Neuronal stem cell (in vitro differentiated cells): ENCODE results near the gene NRXN3.

ENCODE experiments used
- DNase-seq: peaks from one replicate; pipeline ENCODE4 v3.0.0-alpha.2; 2013; ENCODE audit warnings: low spot score
- H2AFZ ChIP-seq: one replicate; pipeline ENCODE4 v1.6.1; 2013; ENCODE audit warnings: mild to moderate bottlenecking, low read length, inconsistent platforms
- H2AK5ac ChIP-seq: 2 replicates; pipeline ENCODE4 v1.6.1; 2013; ENCODE audit warnings: low read depth, mild to moderate bottlenecking, inconsistent platforms, low read length, moderate library complexity, mixed read lengths
- H2BK120ac ChIP-seq: 2 replicates; pipeline ENCODE4 v1.6.1; 2013; ENCODE audit warnings: low read depth, mild to moderate bottlenecking, inconsistent platforms, low read length, moderate library complexity, mixed read lengths
- H2BK12ac ChIP-seq: one replicate; pipeline ENCODE4 v1.6.1; 2013; ENCODE audit warnings: low read length, inconsistent platforms
- H2BK15ac ChIP-seq: 2 replicates; pipeline ENCODE4 v1.6.1; 2013; ENCODE audit warnings: mild to moderate bottlenecking, low read length, inconsistent platforms, mixed read lengths
- H2BK5ac ChIP-seq: one replicate; pipeline ENCODE4 v1.6.1; 2013; ENCODE audit warnings: inconsistent platforms, mild to moderate bottlenecking, low read length, moderate library complexity
- H3K14ac ChIP-seq: one replicate; pipeline ENCODE4 v1.6.1; 2013; ENCODE audit warnings: low read length, inconsistent platforms
- H3K18ac ChIP-seq: 2 replicates; pipeline ENCODE4 v1.6.1; 2013; ENCODE audit warnings: low read length, inconsistent platforms
- H3K23ac ChIP-seq: 2 replicates; pipeline ENCODE4 v1.6.1; 2013; ENCODE audit warnings: low read depth, mild to moderate bottlenecking, mixed read lengths, low read length, inconsistent platforms; ENCODE audit not compliant: poor library complexity
- H3K27ac ChIP-seq: replicated peaks from 3 replicates; pipeline ENCODE4 v1.5.1; 2013; ENCODE audit warnings: low read length, inconsistent platforms
- H3K27me3 ChIP-seq, 3 experiments: 2 replicates each; pipeline ENCODE4 v1.6.1; 2013; ENCODE audit warnings: low read length in 3 of 3, mild to moderate bottlenecking in 2 of 3, inconsistent platforms in 1 of 3, low read depth in 1 of 3, mixed read lengths in 1 of 3, moderate library complexity in 1 of 3; ENCODE audit not compliant: control insufficient read depth in 3 of 3, insufficient read depth in 3 of 3
- H3K36me3 ChIP-seq, 2 donors: replicated peaks in 1 of 2; 2 replicates each; pipeline ENCODE4 v1.6.1; 2013; ENCODE audit warnings: low read length in 2 of 2; ENCODE audit not compliant: control insufficient read depth in 2 of 2, insufficient read depth in 2 of 2
- H3K4ac ChIP-seq: 2 replicates; pipeline ENCODE4 v1.6.1; 2013; ENCODE audit warnings: inconsistent platforms, mild to moderate bottlenecking, low read length, moderate library complexity
- H3K4me1 ChIP-seq, 2 donors: 1 replicate in 1 of 2; 2 replicates in 1 of 2; pipeline ENCODE4 v1.6.1; 2013; ENCODE audit warnings: low read length in 2 of 2, low read depth in 1 of 2; ENCODE audit not compliant: control insufficient read depth in 2 of 2, insufficient read depth in 1 of 2
- H3K4me2 ChIP-seq: one replicate; pipeline ENCODE4 v1.6.1; 2013; ENCODE audit warnings: mild to moderate bottlenecking, low read length, inconsistent platforms; ENCODE audit not compliant: insufficient read depth, poor library complexity, severe bottlenecking
- H3K4me3 ChIP-seq, 2 donors: 2 replicates each; pipeline ENCODE4 v1.5.1; 2013; ENCODE audit warnings: low read length in 2 of 2, mild to moderate bottlenecking in 2 of 2, inconsistent platforms in 1 of 2, moderate library complexity in 1 of 2
- H3K79me1 ChIP-seq: one replicate; pipeline ENCODE4 v1.6.1; 2013; ENCODE audit warnings: low read depth, mild to moderate bottlenecking, inconsistent platforms, low read length, moderate library complexity
- H3K9ac ChIP-seq: one replicate; pipeline ENCODE4 v1.6.1; 2013; ENCODE audit warnings: mild to moderate bottlenecking, low read depth, low read length, inconsistent platforms; ENCODE audit not compliant: poor library complexity
- H3K9me3 ChIP-seq, 2 donors: replicated peaks in 1 of 2; 2 replicates each; pipeline versions ENCODE3 to v1.6.1; 2013; ENCODE audit warnings: low read length in 2 of 2, mild to moderate bottlenecking in 2 of 2, inconsistent platforms in 1 of 2, low read depth in 1 of 2, mixed read lengths in 1 of 2, moderate library complexity in 1 of 2; ENCODE audit not compliant: control insufficient read depth in 2 of 2, insufficient read depth in 1 of 2
- H4K8ac ChIP-seq: one replicate; pipeline ENCODE4 v1.6.1; 2013; ENCODE audit warnings: low read depth, mild to moderate bottlenecking, inconsistent platforms, low read length, moderate library complexity
- H4K91ac ChIP-seq: one replicate; pipeline ENCODE4 v1.6.1; 2013; ENCODE audit warnings: low read length, low read depth, mild to moderate bottlenecking, inconsistent platforms; ENCODE audit not compliant: poor library complexity
- WGBS, 2 donors: extraction: QIAGEN DNeasy Blood & Tissue Kit; methylation state at CpG; one replicate each; pipeline ENCODE4 v1.1.7; 2013; ENCODE audit warnings: missing lambda C conversion rate in 2 of 2, mixed read lengths in 1 of 2; ENCODE audit not compliant: insufficient read length in 2 of 2, insufficient replicate concordance in 1 of 2; ENCODE audit errors: extremely low coverage in 2 of 2; 5-methylcytosine and 5-hydroxymethylcytosine counted together

Gene NRXN3

GRCh38 chr14:78978896-78979295 is 808.7 kb downstream of the NRXN3 start:
- Histone ChIP-seq H3K4me1 (no peaks in the 10 kb centered on the region), H3K27me3 (peaks cover 0 to 3% (median 0%) of the 10 kb centered on the region in 3 experiments), H2BK5ac (no peak overlapping the region), H3K9me3 (peaks cover 0 to 15% of the 10 kb centered on the region in 2 donors), H3K4me2 (no peak overlapping the region), H3K14ac (no peak overlapping the region), H3K27ac (no peak overlapping the region), H3K23ac (no peak overlapping the region), H2AFZ (no peak overlapping the region), H2AK5ac (no peak overlapping the region), H3K79me1 (no peaks in the 10 kb centered on the region), H3K4me3 (no peak overlapping the region), H3K36me3 (no peaks in the 10 kb centered on the region), H3K18ac (no peak overlapping the region), H4K8ac (no peak overlapping the region), H3K9ac (no peak overlapping the region), H3K4ac (no peak overlapping the region), H2BK15ac (no peak overlapping the region), H2BK120ac (no peak overlapping the region), H2BK12ac (no peak overlapping the region), H4K91ac (no peak overlapping the region)
- WGBS, 2 donors, result no CpG with 5 or more reads among the region's 2 CpGs
- no peak for DNase-seq

- H2BK120ac ChIP-seq, result no peak overlapping the region
Observed at GRCh38 chr14:78982551-78982950, 812.4 kb downstream of the NRXN3 start.

GRCh38 chr14:78983126-78983525 is 813.0 kb downstream of the NRXN3 start:
- WGBS, 2 donors, result no CpG with 5 or more reads among the region's 2 CpGs
- no peak overlapping the region for H3K4me3 ChIP-seq
- no peak overlapping the region for H3K4me2 ChIP-seq
- H3K27me3 ChIP-seq, result peaks cover 0 to 22% (median 0%) of the 10 kb centered on the region in 3 experiments
- no peak overlapping the region for H3K23ac ChIP-seq
- no peak overlapping the region for H2BK5ac ChIP-seq
- H4K8ac ChIP-seq, result no peak overlapping the region
- no peak overlapping the region for H2BK15ac ChIP-seq
- H3K4ac ChIP-seq, result no peak overlapping the region
- H4K91ac ChIP-seq, result no peak overlapping the region
- no peak overlapping the region for H3K27ac ChIP-seq
- H3K9ac ChIP-seq, result no peak overlapping the region
- H2AFZ ChIP-seq, result no peak overlapping the region
- no peak for DNase-seq
- no peaks in the 10 kb centered on the region for H3K36me3 ChIP-seq
- H3K18ac ChIP-seq, result no peak overlapping the region
- no peak overlapping the region for H2AK5ac ChIP-seq
- H3K14ac ChIP-seq, result no peak overlapping the region
- H3K79me1 ChIP-seq, result no peaks in the 10 kb centered on the region
- H2BK12ac ChIP-seq, result no peak overlapping the region
- peaks cover 8 to 19% of the 10 kb centered on the region in 2 donors for H3K4me1 ChIP-seq
- H3K9me3 ChIP-seq, result peaks cover 0 to 15% of the 10 kb centered on the region in 2 donors
- no peak overlapping the region for H2BK120ac ChIP-seq

More at GRCh38 chr14:78982551-78982950, 812.4 kb downstream of the NRXN3 start:
- H3K23ac ChIP-seq, result no peak overlapping the region
- no peak overlapping the region for H2AFZ ChIP-seq
- H2BK5ac ChIP-seq, result no peak overlapping the region
- no peak overlapping the region for H2BK12ac ChIP-seq
- no peak overlapping the region for H3K4me3 ChIP-seq
- no peak overlapping the region for H4K91ac ChIP-seq
- H2BK15ac ChIP-seq, result no peak overlapping the region
- no peak overlapping the region for H3K14ac ChIP-seq
- DNase-seq, result no peak
- H3K18ac ChIP-seq, result no peak overlapping the region
- H3K9ac ChIP-seq, result no peak overlapping the region
- H3K4ac ChIP-seq, result no peak overlapping the region
- no CpG with 5 or more reads among the region's 2 CpGs for WGBS, 2 donors
- H3K4me2 ChIP-seq, result no peak overlapping the region
- peaks cover 0 to 15% of the 10 kb centered on the region in 2 donors for H3K9me3 ChIP-seq
- H2AK5ac ChIP-seq, result no peak overlapping the region
- no peak overlapping the region for H4K8ac ChIP-seq
- no peak overlapping the region for H3K27ac ChIP-seq
- no peaks in the 10 kb centered on the region for H3K36me3 ChIP-seq
- peaks cover 0 to 16% (median 0%) of the 10 kb centered on the region in 3 experiments for H3K27me3 ChIP-seq
- H3K79me1 ChIP-seq, result no peaks in the 10 kb centered on the region
- H3K4me1 ChIP-seq, result peaks cover 8 to 19% of the 10 kb centered on the region in 2 donors

- H2BK120ac ChIP-seq, result no peak overlapping the region
- H2BK5ac ChIP-seq, result no peak overlapping the region
- peaks cover 0 to 13% of the 10 kb centered on the region in 2 donors for H3K9me3 ChIP-seq
- H4K91ac ChIP-seq, result no peak overlapping the region
- peaks cover 8 to 19% of the 10 kb centered on the region in 2 donors for H3K4me1 ChIP-seq
- no peaks in the 10 kb centered on the region for H3K79me1 ChIP-seq
- H2BK12ac ChIP-seq, result no peak overlapping the region
- peaks cover 0 to 37% (median 0%) of the 10 kb centered on the region in 3 experiments for H3K27me3 ChIP-seq
- H2BK15ac ChIP-seq, result no peak overlapping the region
- H3K36me3 ChIP-seq, result no peaks in the 10 kb centered on the region
- H2AFZ ChIP-seq, result no peak overlapping the region
- H4K8ac ChIP-seq, result no peak overlapping the region
- DNase-seq, result peak; percentile 14
- no peak overlapping the region for H3K14ac ChIP-seq
- H3K27ac ChIP-seq, result no peak overlapping the region
- no peak overlapping the region for H3K4me2 ChIP-seq
- H3K4me3 ChIP-seq, result no peak overlapping the region
- no CpG with 5 or more reads among the region's 5 CpGs for WGBS, 2 donors
- H3K9ac ChIP-seq, result no peak overlapping the region
- H3K4ac ChIP-seq, result no peak overlapping the region
- no peak overlapping the region for H3K23ac ChIP-seq
- H2AK5ac ChIP-seq, result no peak overlapping the region
- no peak overlapping the region for H3K18ac ChIP-seq
Observed at GRCh38 chr14:78985668-78986381, 815.7 kb downstream of the NRXN3 start.
